ENCODE data around the gene HOXB3. TPM values are rescaled to one million over a fixed set of nuclear protein-coding genes. Genes with fewer than 3 reads are reported as not detected.

Gene HOXB3
- total RNA-seq, 2 experiments from 2014 or later: 3.0 to 3.5 TPM

- ChIA-PET POLR2A (no interaction called here), CTCF (interaction anchor here (0.6 to 2.7 kb wide), 3 partner anchors 18 to 105 kb away, joined by 3 to 7 read pairs (median 3); partner anchors contain the start of genes HOXB5 and HOXB8)
Measured at GRCh38 chr17:48510381-48510760, 79.7 kb downstream of the HOXB3 start.

DNA sequence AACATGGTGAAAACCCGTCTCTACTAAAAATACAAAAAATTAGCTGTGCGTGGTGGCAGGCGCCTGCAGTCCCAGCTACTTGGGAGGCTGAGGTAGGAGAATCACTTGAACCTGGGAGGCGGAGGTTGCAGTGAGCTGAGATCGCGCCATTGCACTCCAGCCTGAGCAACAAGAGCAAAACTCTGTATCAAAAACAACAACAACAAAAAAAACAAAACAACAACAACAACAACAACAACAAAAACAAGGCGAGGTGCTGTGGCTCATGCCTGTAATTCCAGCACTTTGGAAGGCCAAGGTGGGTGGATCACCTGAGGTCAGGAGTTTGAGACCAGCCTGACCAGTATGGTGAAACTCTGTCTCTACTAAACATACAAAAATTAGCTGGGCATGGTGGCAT, 80.3 kb downstream of the HOXB3 start:
- POLR2A ChIA-PET: interaction anchor here (0.7 kb wide), 1 partner anchor 11 kb away, joined by 4 read pairs; no protein-coding TSS in a partner anchor
- CTCF ChIA-PET: interaction anchor here (1.0 to 2.7 kb wide), 2 partner anchors 17 to 84 kb away, joined by 3 to 7 read pairs; partner anchors contain the start of gene HOXB5

DNA sequence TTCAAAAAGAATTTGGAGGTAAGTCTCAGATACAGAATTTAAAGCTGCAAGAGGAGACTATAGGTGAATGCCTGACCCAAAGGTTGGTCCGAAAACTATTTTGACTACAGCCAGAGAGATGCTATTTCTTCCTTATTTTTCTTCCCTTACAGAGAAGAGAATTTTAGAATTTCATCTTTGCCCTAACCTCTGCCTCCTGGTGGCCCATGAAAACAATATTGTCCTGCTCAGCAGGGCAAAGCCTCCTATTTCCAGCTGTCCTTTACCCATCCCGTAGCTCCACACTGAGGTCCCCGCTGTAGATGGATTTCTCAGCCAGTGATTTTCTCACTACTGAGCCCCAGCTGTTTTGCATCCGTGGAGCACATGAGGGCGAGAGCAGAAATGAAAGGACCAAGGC, 83.8 kb downstream of the HOXB3 start:
- ChIA-PET POLR2A (no interaction called here), CTCF (interaction anchor here (0.7 to 2.5 kb wide), 3 partner anchors 13 to 207 kb away, joined by 3 to 10 read pairs (median 3); no protein-coding TSS in a partner anchor)

- ChIA-PET CTCF (interaction anchor here (1.2 to 2.5 kb wide), 2 partner anchors 13 to 206 kb away, joined by 3 to 10 read pairs; no protein-coding TSS in a partner anchor), POLR2A (interaction anchor here (0.5 to 0.6 kb wide), 2 partner anchors 114 to 154 kb away, joined by 3 to 9 read pairs; no protein-coding TSS in a partner anchor)
Measured at GRCh38 chr17:48505788-48506187, 84.3 kb downstream of the HOXB3 start.

GRCh38 chr17:48504953-48505352, 85.1 kb downstream of the HOXB3 start:
- ChIA-PET CTCF (no interaction called here), POLR2A (no interaction called here)

GRCh38 chr17:48503747-48504146, 86.3 kb downstream of the HOXB3 start:
- CTCF ChIA-PET: interaction anchor here (0.6 kb wide), 1 partner anchor 409 kb away, joined by 3 read pairs; no protein-coding TSS in a partner anchor
- POLR2A ChIA-PET: no interaction called here

DNA sequence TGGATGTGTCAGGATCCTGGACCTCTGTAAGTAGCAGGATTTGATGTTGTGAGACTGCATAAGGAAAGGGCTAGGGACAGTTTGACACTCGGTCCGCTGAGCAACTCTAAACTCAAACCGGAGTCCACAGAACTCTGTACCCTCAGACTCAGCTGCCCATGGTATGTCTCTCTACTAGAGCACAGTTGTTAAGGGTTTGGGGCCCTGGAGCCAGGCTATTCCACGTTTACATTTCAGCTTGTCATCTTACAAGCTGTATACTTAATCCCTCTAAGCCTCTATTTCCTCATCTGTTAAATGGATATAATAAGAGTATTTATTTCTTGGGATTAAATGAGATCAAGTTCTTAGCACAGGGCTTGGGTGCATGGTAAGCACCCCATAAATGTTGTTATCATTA, 87.1 kb downstream of the HOXB3 start:
- POLR2A ChIA-PET: no interaction called here
- CTCF ChIA-PET: no interaction called here

DNA sequence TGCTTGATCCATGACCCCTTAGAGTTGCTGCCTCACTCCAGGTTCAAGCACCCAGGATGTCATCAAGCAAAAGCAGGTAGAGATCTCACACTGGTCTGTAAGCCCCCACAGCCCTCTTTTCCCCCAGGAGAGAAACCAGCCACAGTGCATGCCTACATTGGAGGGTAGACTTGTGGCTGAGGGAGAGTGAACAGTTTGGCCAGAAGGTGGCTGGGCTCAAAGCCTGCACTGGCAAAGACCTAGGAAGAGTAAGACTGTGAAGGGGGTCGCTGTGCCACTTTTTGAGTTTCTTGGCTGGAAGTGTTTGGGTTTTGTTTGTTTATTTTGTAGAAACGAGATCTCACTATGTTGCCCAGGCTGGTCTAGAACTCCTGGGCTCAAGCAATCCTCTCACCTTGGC, 87.7 kb downstream of the HOXB3 start:
- ChIA-PET CTCF (no interaction called here), POLR2A (no interaction called here)

- POLR2A ChIA-PET: no interaction called here
- CTCF ChIA-PET: interaction anchor here (0.5 to 1.0 kb wide), 2 partner anchors 72 to 150 kb away, joined by 3 read pairs; no protein-coding TSS in a partner anchor
Measured at GRCh38 chr17:48500435-48501426, 89.3 kb downstream of the HOXB3 start.

GRCh38 chr17:48499735-48500434, 90.2 kb downstream of the HOXB3 start:
- POLR2A ChIA-PET: no interaction called here

GRCh38 chr17:48499248-48499647, 90.8 kb downstream of the HOXB3 start:
- ChIA-PET POLR2A (interaction anchor here (0.6 kb wide), 1 partner anchor 10 kb away, joined by 4 read pairs; no protein-coding TSS in a partner anchor), CTCF (no interaction called here)

More at GRCh38 chr17:48499735-48500434, 90.2 kb downstream of the HOXB3 start:
- CTCF ChIA-PET: interaction anchor here (0.5 to 1.0 kb wide), 2 partner anchors 72 to 149 kb away, joined by 3 read pairs; no protein-coding TSS in a partner anchor

Other genes with a start within 250 kb of the HOXB3 start
- gene SKAP1, start 160.0 kb downstream of the HOXB3 start, total RNA-seq: 10 to 100 TPM; 52.8 to 53.2 TPM
- not detected for gene HOXB1, start 59.2 kb downstream of the HOXB3 start, total RNA-seq
- gene HOXB2, start 45.1 kb downstream of the HOXB3 start, total RNA-seq: 10 to 100 TPM; 13.0 to 13.4 TPM
- gene HOXB4, start 11.9 kb downstream of the HOXB3 start, total RNA-seq: 1 to 10 TPM; 3.3 to 3.8 TPM
- gene HOXB5, start 3.5 kb upstream of the HOXB3 start, total RNA-seq: not detected
- under 1 TPM; 0.25 to 0.48 TPM for gene HOXB6, start 14.7 kb upstream of the HOXB3 start, total RNA-seq
- gene HOXB7, start 20.8 kb upstream of the HOXB3 start, total RNA-seq: under 1 TPM; 0.59 to 0.73 TPM
- gene HOXB8, start 25.1 kb upstream of the HOXB3 start, total RNA-seq: under 1 TPM in 1 of 2 experiments, not detected in 1; 0.19 TPM
- 1 to 10 TPM; 5.1 to 5.5 TPM for gene HOXB9, start 36.1 kb upstream of the HOXB3 start, total RNA-seq
- not detected for gene PRAC1, start 132.3 kb upstream of the HOXB3 start, total RNA-seq
- not detected for gene PRAC2, start 132.9 kb upstream of the HOXB3 start, total RNA-seq
- not detected for gene HOXB13, start 138.5 kb upstream of the HOXB3 start, total RNA-seq
- gene TTLL6, start 227.0 kb upstream of the HOXB3 start, total RNA-seq: not detected
- 10 to 100 TPM; 68.4 to 83.8 TPM for gene CALCOCO2, start 240.8 kb upstream of the HOXB3 start, total RNA-seq